Thymus (tissue), 11 donors: ENCODE results near the gene POLR1A. TPM values are rescaled to one million over a fixed set of nuclear protein-coding genes. Genes with fewer than 3 reads are reported as not detected.
A peak's percentile ranks its signal among the peaks of the same experiment; 100 is the strongest.

ENCODE experiments used
- DNase-seq, 9 donors: peaks; one replicate each; pipeline ENCODE4 v3.0.0-alpha.2; 2013; ENCODE audit warnings: low spot score in 9 of 9, low read depth in 6 of 9, missing footprints in 1 of 9
- H3K27ac ChIP-seq, 2 donors: one replicate each; pipeline ENCODE4 v1.5.1; 2013; ENCODE audit warnings: control low read depth in 1 of 2, low read depth in 1 of 2, low read length in 1 of 2, mild to moderate bottlenecking in 1 of 2, moderate library complexity in 1 of 2
- H3K27me3 ChIP-seq, 2 donors: one replicate each; pipeline ENCODE4 v1.5.1; 2013; ENCODE audit warnings: low read length in 1 of 2; ENCODE audit not compliant: control insufficient read depth in 2 of 2, insufficient read depth in 1 of 2
- H3K36me3 ChIP-seq, 2 donors: one replicate each; pipeline ENCODE4 v1.5.1; 2013; ENCODE audit warnings: low read length in 1 of 2, mild to moderate bottlenecking in 1 of 2, moderate library complexity in 1 of 2; ENCODE audit not compliant: control insufficient read depth in 2 of 2, insufficient read depth in 2 of 2
- H3K4me1 ChIP-seq, 2 donors: one replicate each; pipeline ENCODE4 v1.5.1; 2013; ENCODE audit warnings: low read length in 2 of 2; ENCODE audit not compliant: control insufficient read depth in 2 of 2, insufficient read depth in 2 of 2
- H3K4me3 ChIP-seq, 2 donors: one replicate each; pipeline ENCODE4 v1.5.1; 2013; ENCODE audit warnings: low read length in 2 of 2, control low read depth in 1 of 2, mild to moderate bottlenecking in 1 of 2
- H3K9me3 ChIP-seq, 2 donors: one replicate each; pipeline ENCODE4 v1.5.1; 2013; ENCODE audit warnings: low read length in 1 of 2, mild to moderate bottlenecking in 1 of 2; ENCODE audit not compliant: control insufficient read depth in 2 of 2, insufficient read depth in 1 of 2
- WGBS: extraction: QIAGEN DNeasy Blood & Tissue Kit; methylation state at CpG from one replicate; pipeline ENCODE4 v1.1.7; 2013; 5-methylcytosine and 5-hydroxymethylcytosine counted together
- polyA plus RNA-seq: library from polyadenylated mRNA; stranded (reverse); fragments of 200-250 nt; gene quantifications from one replicate; pipeline ENCODE4 v1.2.3, GENCODE V29; 2013
- total RNA-seq: library from RNA; stranded (reverse); fragments of 120-200 nt; gene quantifications from one replicate; pipeline ENCODE4 v1.2.4, GENCODE V29; 2013
- donor health status: healthy.

POLR1A gene
- total and polyA plus RNA-seq, 2 donors: 3.3 to 8.9 TPM

- DNase-seq: no peak
- H3K27me3 ChIP-seq: no peaks in the 10 kb centered on the region
- peak overlapping the region; percentile 15 to 57 for H3K27ac ChIP-seq
- no peaks in the 10 kb centered on the region for H3K9me3 ChIP-seq
- H3K4me1 ChIP-seq: peaks cover 0 to 65% of the 10 kb centered on the region in 2 donors
- 97% methylated on average over 8 of the region's 8 CpGs for WGBS
- H3K36me3 ChIP-seq: peaks cover 57 to 70% of the 10 kb centered on the region in 2 donors
- H3K4me3 ChIP-seq: no peak overlapping the region
Observed at GRCh38 chr2:86025976-86026743, 79.5 kb downstream of the POLR1A start.

DNA sequence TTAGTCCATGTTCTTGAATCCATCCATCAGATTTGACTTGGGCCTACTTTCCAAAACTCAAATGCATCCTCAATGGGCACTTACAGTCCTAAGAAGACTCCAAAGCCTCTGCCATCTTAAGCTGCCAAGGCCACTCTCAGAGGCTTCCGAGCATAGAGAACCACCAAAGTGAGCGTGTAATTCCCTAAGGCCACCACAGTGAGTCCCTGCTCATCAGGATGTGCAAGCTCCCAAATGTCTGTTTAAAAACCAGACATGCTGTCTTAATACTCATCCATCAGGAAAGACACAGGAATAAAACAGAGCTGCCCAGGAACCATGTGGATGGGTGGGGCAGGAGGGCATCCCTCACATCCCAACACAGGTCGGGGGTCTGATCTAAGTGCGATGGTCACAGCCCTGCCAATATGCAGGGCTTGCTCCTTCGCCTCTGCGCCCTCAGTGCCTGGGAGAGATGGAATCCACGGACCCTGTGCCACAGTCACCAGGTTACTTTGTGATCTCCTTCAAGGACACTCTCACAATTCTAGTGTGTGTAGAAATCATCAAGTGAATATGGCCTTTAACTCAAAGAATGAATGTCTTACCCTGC is 80.4 kb downstream of the POLR1A start:
- no peak overlapping the region for H3K4me3 ChIP-seq
- 98% methylated on average over 7 of the region's 7 CpGs for WGBS
- peak overlapping the region in 1 of 2 donors; percentile 57 for H3K27ac ChIP-seq
- H3K9me3 ChIP-seq: no peaks in the 10 kb centered on the region
- H3K36me3 ChIP-seq: peaks cover 49 to 62% of the 10 kb centered on the region in 2 donors
- peaks cover 0 to 62% of the 10 kb centered on the region in 2 donors for H3K4me1 ChIP-seq
- no peak for DNase-seq
- no peaks in the 10 kb centered on the region for H3K27me3 ChIP-seq

GRCh38 chr2:86023366-86023712 is 82.3 kb downstream of the POLR1A start:
- Histone ChIP-seq H3K4me3 (no peak overlapping the region), H3K4me1 (peaks cover 0 to 71% of the 10 kb centered on the region in 2 donors), H3K27ac (peak overlapping the region in 1 of 2 donors; percentile 70), H3K36me3 (peaks cover 29 to 43% of the 10 kb centered on the region in 2 donors), H3K27me3 (no peaks in the 10 kb centered on the region), H3K9me3 (no peaks in the 10 kb centered on the region)
- 84% methylated on average over 2 of the region's 2 CpGs for WGBS
- peak in 1 of 9 donors; percentile 43 for DNase-seq

DNA sequence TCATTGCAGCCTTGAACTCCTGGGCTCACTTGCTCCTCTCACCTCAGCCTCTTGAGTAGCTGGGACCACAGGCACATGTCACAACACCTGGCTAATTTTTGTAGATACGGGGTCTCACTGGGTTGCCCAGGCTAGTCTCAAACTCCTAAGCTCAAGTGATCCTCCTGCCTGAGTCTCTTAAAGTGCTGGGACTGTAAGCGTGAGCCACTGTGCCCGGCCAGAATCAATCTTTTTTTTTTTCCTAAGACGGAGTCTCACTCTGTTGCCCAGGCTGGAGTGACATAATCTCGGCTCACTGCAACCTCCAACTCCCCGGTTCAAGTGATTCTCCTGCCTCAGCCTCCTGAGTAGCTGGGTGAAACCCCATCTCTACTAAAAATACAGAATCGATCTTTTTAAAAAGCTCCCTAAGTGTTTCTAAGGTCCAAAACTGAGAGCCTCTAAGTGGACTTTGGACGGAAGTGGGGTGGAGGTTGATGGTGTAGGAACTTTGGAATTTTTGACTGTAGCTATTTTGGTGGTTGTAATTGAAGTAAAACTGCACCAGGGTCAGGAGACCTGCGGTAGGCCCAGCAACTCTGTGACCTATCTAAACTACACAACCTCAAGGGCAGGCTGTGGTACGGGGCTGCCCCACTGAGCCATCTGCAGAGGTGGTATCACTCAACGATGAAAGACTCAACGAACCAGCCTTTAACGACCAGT is 82.9 kb downstream of the POLR1A start:
- Histone ChIP-seq H3K9me3 (no peaks in the 10 kb centered on the region), H3K27me3 (no peaks in the 10 kb centered on the region), H3K4me1 (peaks cover 3 to 71% of the 10 kb centered on the region in 2 donors), H3K4me3 (no peak overlapping the region), H3K27ac (peak overlapping the region in 1 of 2 donors; percentile 70), H3K36me3 (peaks cover 23 to 38% of the 10 kb centered on the region in 2 donors)
- DNase-seq: no peak
- 92% methylated on average over 13 of the region's 13 CpGs for WGBS

DNA sequence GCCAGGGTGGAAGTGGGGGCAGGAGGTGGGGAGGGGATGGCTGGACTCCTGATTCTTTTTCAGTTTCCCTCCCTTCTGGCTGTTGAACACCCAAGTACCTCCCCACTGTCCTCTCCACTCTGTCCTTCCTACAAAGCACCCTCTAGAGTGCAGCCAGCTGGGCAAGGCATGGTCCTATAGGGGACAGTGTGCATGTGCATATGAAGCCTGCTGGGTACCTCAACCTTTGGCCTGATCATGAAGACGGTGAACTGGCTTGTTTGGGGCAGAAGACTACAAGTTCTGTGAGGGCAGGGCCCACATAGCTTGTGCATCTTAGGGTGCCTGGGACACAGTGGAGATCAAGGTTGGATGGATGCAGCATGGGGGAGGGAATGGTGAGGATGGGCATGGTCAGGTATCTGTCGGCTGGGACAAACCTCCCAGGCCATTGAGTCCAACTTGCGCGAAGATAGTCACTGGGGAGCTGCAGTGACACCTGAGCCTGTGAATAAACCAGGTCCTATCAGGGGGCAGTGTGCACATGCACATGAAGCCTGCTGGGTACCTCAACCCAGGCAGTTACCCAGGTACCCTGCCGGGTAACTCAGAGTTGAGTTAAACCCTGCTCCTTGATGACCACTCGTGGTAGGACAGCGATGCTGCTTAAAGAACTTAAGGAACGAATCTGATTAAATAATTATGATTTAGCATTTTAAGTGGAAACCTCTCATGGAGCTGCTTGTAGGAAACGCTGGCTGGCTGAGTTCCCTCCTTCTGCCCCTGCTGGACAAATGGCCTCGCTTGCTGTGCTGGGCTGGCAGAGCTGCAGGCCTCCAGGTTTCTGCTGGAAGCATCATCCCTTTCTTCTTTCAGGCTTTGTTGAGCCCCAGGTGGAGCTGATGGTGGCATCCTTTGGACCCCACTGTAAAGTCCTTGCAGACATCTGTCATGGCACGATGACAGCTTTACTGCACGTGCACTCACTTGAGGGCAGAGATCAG is 84.0 kb downstream of the POLR1A start:
- Histone ChIP-seq H3K4me3 (no peak overlapping the region), H3K27me3 (no peaks in the 10 kb centered on the region), H3K4me1 (peaks cover 10 to 71% of the 10 kb centered on the region in 2 donors), H3K9me3 (no peaks in the 10 kb centered on the region), H3K27ac (peak overlapping the region in 1 of 2 donors; percentile 55), H3K36me3 (peaks cover 12 to 26% of the 10 kb centered on the region in 2 donors)
- WGBS: 97% methylated on average over 12 of the region's 12 CpGs
- DNase-seq: no peak

GRCh38 chr2:86020984-86021383 is 84.7 kb downstream of the POLR1A start:
- WGBS: 91% methylated on average over 7 of the region's 7 CpGs
- peaks cover 7 to 19% of the 10 kb centered on the region in 2 donors for H3K36me3 ChIP-seq
- H3K27ac ChIP-seq: no peak overlapping the region
- no peaks in the 10 kb centered on the region for H3K9me3 ChIP-seq
- H3K4me3 ChIP-seq: no peak overlapping the region
- DNase-seq: no peak
- no peaks in the 10 kb centered on the region for H3K27me3 ChIP-seq
- H3K4me1 ChIP-seq: peaks cover 13 to 71% of the 10 kb centered on the region in 2 donors

DNA sequence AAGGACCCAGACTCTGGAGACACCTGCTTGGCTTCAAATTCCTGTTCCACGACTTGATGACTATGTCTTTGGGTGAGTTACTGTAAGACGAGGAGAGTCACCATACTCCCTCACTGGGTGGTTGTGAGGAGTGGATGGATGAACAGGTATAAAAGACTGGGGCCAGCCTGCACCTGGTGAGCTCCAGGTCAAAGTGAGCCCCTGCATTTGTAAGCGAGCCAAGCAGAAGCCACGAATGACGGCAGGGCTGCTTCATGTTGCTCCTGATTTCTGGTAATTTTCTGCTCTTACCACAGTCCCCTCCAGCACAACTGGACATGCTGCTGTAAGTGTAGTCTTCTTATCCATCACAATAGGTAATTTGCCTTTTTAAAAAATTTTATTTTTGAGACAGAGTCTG is 86.6 kb downstream of the POLR1A start:
- WGBS: 98% methylated on average over 5 of the region's 5 CpGs
- Histone ChIP-seq H3K27me3 (no peaks in the 10 kb centered on the region), H3K27ac (no peak overlapping the region), H3K9me3 (peaks cover 2 to 11% of the 10 kb centered on the region in 2 donors), H3K4me3 (no peak overlapping the region), H3K4me1 (peaks cover 13 to 63% of the 10 kb centered on the region in 2 donors), H3K36me3 (peaks cover 0 to 3% of the 10 kb centered on the region in 2 donors)
- DNase-seq: no peak
